ENCODE measurements around the gene DCXR. TPM values are rescaled to one million over a fixed set of nuclear protein-coding genes. Genes with fewer than 3 reads are reported as not detected.
A peak's percentile ranks its signal among the peaks of the same experiment; 100 is the strongest.

Gene DCXR
- total and polyA plus RNA-seq, 2 of the 13 experiments (the other 11 are each of a cell fraction or from before 2014, with no cell fraction given) = 287 to 311 TPM

GRCh38 chr17:82056729-82057621 is 19.5 kb upstream of the DCXR start (continued):
- TF ChIP-seq POLR2AphosphoS2 (IDR thresholded peaks at IDR 0.05; ENCODE audit: low read depth, low read length) (no peak), ZNF609 (CRISPR knock-in tag; IDR thresholded peaks at IDR 0.05; ENCODE audit: borderline replicate concordance) (peak; percentile 74), ZNF629 (CRISPR knock-in tag; conservative IDR thresholded peaks at IDR 0.05) (0 out of 2 replicates have a peak, but pooled peaks have one; percentile 33), ELF3 (CRISPR knock-in tag; IDR thresholded peaks at IDR 0.05) (peak; percentile 67), MAF1 (CRISPR knock-in tag; IDR thresholded peaks at IDR 0.05; ENCODE audit: borderline replicate concordance) (no peak), ZNF580 (CRISPR knock-in tag; IDR thresholded peaks at IDR 0.05; ENCODE audit: borderline replicate concordance, low read depth) (peak; percentile 64; the same call in 1 of the 2 replicates), ZNF687 (CRISPR knock-in tag; IDR thresholded peaks at IDR 0.05) (peak; percentile 100), SRY (CRISPR knock-in tag; IDR thresholded peaks at IDR 0.05) (no peak), ZMYM4 (CRISPR knock-in tag; IDR thresholded peaks at IDR 0.05) (0 out of 2 replicates have a peak, but pooled peaks have one; percentile 49), SOX6 (IDR thresholded peaks at IDR 0.05) (no peak), SOX6 (CRISPR knock-in tag; IDR thresholded peaks at IDR 0.05) (0 out of 2 replicates have a peak, but pooled peaks have one; percentile 55), KLF9 (CRISPR knock-in tag; IDR thresholded peaks at IDR 0.05; ENCODE audit: low read depth) (0 out of 2 replicates have a peak, but pooled peaks have one; percentile 49), BRF2 (CRISPR knock-in tag; IDR thresholded peaks at IDR 0.05) (0 out of 2 replicates have a peak, but pooled peaks have one; percentile 13), CBX1 (IDR thresholded peaks at IDR 0.05; ENCODE audit: low read depth) (no peak), IRF1 (CRISPR knock-in tag; IDR thresholded peaks at IDR 0.05; ENCODE audit: low read depth) (no peak), PLSCR1 (CRISPR knock-in tag; IDR thresholded peaks at IDR 0.05; ENCODE audit: borderline replicate concordance) (no peak)
